ENCODE measurements around the gene ST6GALNAC6. TPM values are rescaled to one million over a fixed set of nuclear protein-coding genes. Genes with fewer than 3 reads are reported as not detected.

The ST6GALNAC6 gene
- total and polyA plus RNA-seq, 10 of the 15 experiments (the other 5 are each of a cell fraction or from before 2014, with no cell fraction given), result 0.40 to 27.0 (median 16.8) TPM

DNA sequence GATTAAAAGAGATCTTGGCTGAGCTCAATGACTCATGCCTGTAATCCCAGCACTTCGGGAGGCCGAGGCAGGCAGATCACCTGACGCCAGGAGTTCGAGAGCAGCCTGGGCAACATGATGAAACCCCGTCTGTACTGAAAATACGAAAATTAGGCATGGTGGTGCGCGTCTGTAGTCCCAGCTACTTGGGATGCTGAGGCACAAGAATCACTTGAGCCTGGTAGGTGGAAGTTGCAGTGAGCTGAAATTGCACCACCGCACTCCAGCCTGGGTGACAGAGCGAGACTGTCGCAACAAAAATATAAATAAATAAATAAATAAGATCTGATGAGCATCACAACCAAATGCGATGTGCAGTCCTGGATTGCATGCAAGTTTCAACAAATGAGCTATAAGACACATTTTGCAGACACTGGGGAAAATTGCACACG, 36.2 kb downstream of the ST6GALNAC6 start:
- Histone ChIP-seq H2AFZ (ENCODE audit: control insufficient read depth, low read depth, low read length) (no peak overlapping the region), H3K36me3 (ENCODE audit: control insufficient read depth in 2 of 2, insufficient read depth in 2 of 2, low read length in 1 of 2) (no peaks in the 10 kb centered on the region), H3K79me2 (ENCODE audit: control insufficient read depth, insufficient read depth, low read length) (no peaks in the 10 kb centered on the region), H3K4me3 (no peak overlapping the region), H3K27me3 (replicated peaks in 1 of 2; ENCODE audit: control insufficient read depth in 2 of 2, insufficient read depth in 2 of 2, low read length in 1 of 2) (no peaks in the 10 kb centered on the region), H3K4me1 (ENCODE audit: control insufficient read depth, insufficient read depth, low read length) (peaks cover 31% of the 10 kb centered on the region), H3K9me3 (replicated peaks; ENCODE audit: control insufficient read depth, insufficient read depth, low read length) (no peaks in the 10 kb centered on the region), H3K27ac (ENCODE audit: control insufficient read depth, insufficient read depth) (no peak overlapping the region), H4K20me1 (ENCODE audit: control insufficient read depth, insufficient read depth) (no peaks in the 10 kb centered on the region), H3K9ac (ENCODE audit: control insufficient read depth, insufficient read depth, low read length) (no peak overlapping the region), H3K4me2 (ENCODE audit: control insufficient read depth, insufficient read depth) (no peak overlapping the region)
- DNase-seq (ENCODE audit: low read depth, low spot score) (no peak), ATAC-seq (no peak), FAIRE-seq (no peak)
- ChIA-PET POLR2A (interaction anchor here (0.6 kb wide), 3 partner anchors 58 to 88 kb away, joined by 3 to 4 read pairs (median 3); no protein-coding TSS in a partner anchor), SMC1A (ENCODE audit: uncharacterized antibody, unreplicated experiment) (interaction anchor here (0.9 kb wide), 2 partner anchors 58 to 128 kb away, joined by 3 to 5 read pairs; partner anchors contain the start of gene TOR2A), RAD21 (ENCODE audit: unreplicated experiment) (interaction anchor here (0.7 to 1.3 kb wide), 3 partner anchors 33 to 128 kb away, joined by 3 read pairs; partner anchors contain the start of genes ST6GALNAC4 and TOR2A), CTCF (interaction anchor here (0.7 to 3.1 kb wide), 6 partner anchors 9 to 209 kb away, joined by 3 to 14 read pairs (median 4); partner anchors contain the start of genes ENG and TOR2A)
- TF ChIP-seq TCF3 (IDR thresholded peaks at IDR 0.05; ENCODE audit: borderline replicate concordance, insufficient read depth, low read depth, low read length) (no peak), TAF1 (IDR thresholded peaks at IDR 0.05; ENCODE audit: borderline replicate concordance, low read depth, low read length) (no peak)
- 88% methylated on average over 13 of the region's 13 CpGs for WGBS (ENCODE audit: insufficient coverage, insufficient replicate concordance, low lambda C conversion rate, missing lambda C conversion rate)
- no TSS peak for BruUV-seq (replicated peaks)
- in situ Hi-C loops (cut with MboI) (no loop called here), intact Hi-C loops (cut with micrococcal nuclease; ENCODE audit: unreplicated experiment) (no loop called here)

DNA sequence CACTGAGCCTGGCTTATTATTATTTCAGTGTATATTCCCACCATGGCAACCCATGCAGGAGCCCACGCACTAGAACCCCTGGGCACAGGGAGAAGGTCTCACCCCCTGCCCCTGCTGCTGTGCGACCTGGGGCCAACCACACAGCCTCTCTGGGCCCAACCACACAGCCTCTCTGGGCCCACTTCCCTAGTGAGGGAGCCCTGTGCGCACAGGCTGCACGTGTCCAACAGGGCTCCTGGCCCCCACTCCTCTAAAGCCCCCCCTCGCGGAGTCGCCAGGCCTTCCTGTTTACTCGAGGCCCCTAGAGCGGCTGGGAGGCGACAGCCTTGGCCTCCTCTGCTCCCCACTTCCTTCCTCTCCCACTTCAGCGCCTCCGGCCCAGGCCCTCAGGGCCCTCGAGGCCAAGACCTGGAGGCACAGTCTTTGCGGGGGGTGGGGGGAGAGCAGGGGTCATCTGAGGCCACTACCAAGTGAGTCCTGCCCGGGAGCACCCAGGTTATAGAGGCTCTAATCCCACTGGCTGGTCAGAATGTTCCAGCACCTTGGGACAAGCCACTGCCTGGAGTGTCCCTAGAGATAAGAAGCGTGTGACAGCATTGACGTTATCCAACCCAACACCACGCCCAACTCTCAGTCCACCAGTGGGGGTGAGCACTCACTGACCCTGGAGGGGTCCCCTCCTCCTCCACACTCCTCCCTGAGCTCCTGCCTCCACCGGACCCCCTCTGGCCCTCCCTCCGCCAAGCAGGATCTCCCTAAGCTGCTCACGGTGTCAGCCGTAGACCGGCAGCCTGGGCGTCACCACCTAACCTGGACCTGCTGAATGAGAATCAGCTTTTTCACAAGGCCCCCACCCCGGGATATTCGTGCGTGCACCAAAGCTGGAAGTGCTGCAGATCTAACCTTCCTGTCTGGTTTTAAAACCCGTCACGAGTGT, 37.1 kb downstream of the ST6GALNAC6 start:
- RAD21 ChIA-PET (ENCODE audit: unreplicated experiment), result interaction anchor here (0.6 to 1.3 kb wide), 5 partner anchors 34 to 128 kb away, joined by 3 to 5 read pairs (median 3); partner anchors contain the start of genes ST6GALNAC4 and TOR2A
- ATAC-seq, result peak; percentile 19
- BruUV-seq (replicated peaks), result no TSS peak
- WGBS (ENCODE audit: insufficient coverage, insufficient replicate concordance, low lambda C conversion rate, missing lambda C conversion rate), result 22% methylated on average over 29 of the region's 29 CpGs
- in situ Hi-C loops (cut with MboI) (no loop called here), intact Hi-C loops (cut with micrococcal nuclease; ENCODE audit: unreplicated experiment) (no loop called here)
- Histone ChIP-seq H3K36me3 (ENCODE audit: control insufficient read depth in 2 of 2, insufficient read depth in 2 of 2, low read length in 1 of 2) (no peaks in the 10 kb centered on the region), H3K79me2 (ENCODE audit: control insufficient read depth, insufficient read depth, low read length) (no peaks in the 10 kb centered on the region), H3K27me3 (replicated peaks in 1 of 2; ENCODE audit: control insufficient read depth in 2 of 2, insufficient read depth in 2 of 2, low read length in 1 of 2) (no peaks in the 10 kb centered on the region), H3K4me3 (no peak overlapping the region), H3K9me3 (replicated peaks; ENCODE audit: control insufficient read depth, insufficient read depth, low read length) (no peaks in the 10 kb centered on the region), H3K4me1 (ENCODE audit: control insufficient read depth, insufficient read depth, low read length) (peaks cover 31% of the 10 kb centered on the region), H3K9ac (ENCODE audit: control insufficient read depth, insufficient read depth, low read length) (no peak overlapping the region), H3K27ac (ENCODE audit: control insufficient read depth, insufficient read depth) (no peak overlapping the region), H2AFZ (ENCODE audit: control insufficient read depth, low read depth, low read length) (peak overlapping the region; percentile 72), H4K20me1 (ENCODE audit: control insufficient read depth, insufficient read depth) (no peaks in the 10 kb centered on the region), H3K4me2 (ENCODE audit: control insufficient read depth, insufficient read depth) (no peak overlapping the region)
- CTCF ChIA-PET, result interaction anchor here (0.7 to 3.1 kb wide), 7 partner anchors 7 to 127 kb away, joined by 3 to 14 read pairs (median 4); partner anchors contain the start of genes ENG and TOR2A
- no peak for FAIRE-seq
- POLR2A ChIA-PET, result interaction anchor here (0.6 kb wide), 1 partner anchor 57 kb away, joined by 3 read pairs; no protein-coding TSS in a partner anchor
- SMC1A ChIA-PET (ENCODE audit: uncharacterized antibody, unreplicated experiment), result interaction anchor here (0.9 kb wide), 2 partner anchors 59 to 127 kb away, joined by 3 to 5 read pairs; partner anchors contain the start of gene TOR2A
- DNase-seq (ENCODE audit: low read depth, low spot score), result no peak
- peak; percentile 30 to 31; a peak in 2 of 4 replicates for TF ChIP-seq BHLHE40 (IDR thresholded peaks at IDR 0.05; ENCODE audit: borderline replicate concordance in 1 of 2, low read depth in 2 of 2, low read length in 1 of 2)
- no peak for TF ChIP-seq YBX1 (IDR thresholded peaks at IDR 0.05)
- TF ChIP-seq NFYA (IDR thresholded peaks at IDR 0.05; ENCODE audit: borderline replicate concordance, low read depth, low read length), result no peak
- TF ChIP-seq USF1 (IDR thresholded peaks at IDR 0.05; ENCODE audit: borderline replicate concordance, extremely low read length, insufficient read depth, low read depth, low read length), result no peak
- no peak for TF ChIP-seq NBN (IDR thresholded peaks at IDR 0.05)
- no peak for TF ChIP-seq STAT1 (conservative IDR thresholded peaks at IDR 0.05)
- no peak for TF ChIP-seq MEF2A (IDR thresholded peaks at IDR 0.05; ENCODE audit: insufficient read depth, low read depth, low read length)
- TF ChIP-seq IRF5 (IDR thresholded peaks at IDR 0.05; ENCODE audit: borderline replicate concordance), result no peak
- TF ChIP-seq YY1 (IDR thresholded peaks at IDR 0.05; ENCODE audit: low read depth, low read length), result no peak
- TF ChIP-seq EZH2 (IDR thresholded peaks at IDR 0.05; ENCODE audit: borderline replicate concordance, control insufficient read depth, low read depth, low read length), result no peak

Measured in GM12878 (cell line).